Hepatocyte (in vitro differentiated cells): ENCODE results near the gene TAF8. TPM values are rescaled to one million over a fixed set of nuclear protein-coding genes. Genes with fewer than 3 reads are reported as not detected.

Source experiments
- DNase-seq: peaks from one replicate; pipeline ENCODE4 v3.0.0-alpha.2; 2016; ENCODE audit warnings: low spot score
- H2AFZ ChIP-seq: fragments of 200-600 bp; sonication (generic); 2 replicates; pipeline ENCODE4 v1.6.0; 2016; ENCODE audit warnings: antibody characterized with exemption, mild to moderate bottlenecking
- H3K27ac ChIP-seq: fragments of 200-600 bp; sonication (generic); 2 replicates; pipeline ENCODE4 v1.5.1; 2016; ENCODE audit warnings: mild to moderate bottlenecking
- H3K27me3 ChIP-seq: fragments of 200-600 bp; sonication (generic); 2 replicates; pipeline ENCODE4 v1.6.1; 2016
- H3K36me3 ChIP-seq: fragments of 200-600 bp; sonication (generic); replicated peaks from 2 replicates; pipeline ENCODE4 v1.5.1; 2016; ENCODE audit warnings: low read depth; ENCODE audit not compliant: insufficient read depth
- H3K4me1 ChIP-seq: fragments of 200-600 bp; sonication (generic); 2 replicates; pipeline ENCODE4 v1.5.1; 2016; ENCODE audit warnings: mild to moderate bottlenecking, moderate library complexity; ENCODE audit not compliant: insufficient read depth
- H3K4me2 ChIP-seq: fragments of 200-600 bp; sonication (generic); 2 replicates; pipeline ENCODE4 v1.6.0; 2016
- H3K4me3 ChIP-seq: fragments of 200-600 bp; sonication (generic); 2 replicates; pipeline ENCODE4 v1.5.1; 2016; ENCODE audit warnings: mild to moderate bottlenecking
- H3K79me2 ChIP-seq: fragments of 200-600 bp; sonication (generic); 2 replicates; pipeline ENCODE4 v1.6.0; 2017; ENCODE audit warnings: mild to moderate bottlenecking
- H3K9me2 ChIP-seq: fragments of 200-600 bp; sonication (generic); replicated peaks from 2 replicates; pipeline ENCODE4 v1.6.0; 2017; ENCODE audit warnings: mild to moderate bottlenecking; ENCODE audit not compliant: insufficient read depth
- H3K9me3 ChIP-seq: fragments of 200-600 bp; sonication (generic); 2 replicates; pipeline ENCODE4 v1.5.1; 2016; ENCODE audit warnings: low read depth, mild to moderate bottlenecking
- H4K20me1 ChIP-seq: fragments of 200-600 bp; sonication (generic); 2 replicates; pipeline ENCODE4 v1.6.0; 2016; ENCODE audit warnings: mild to moderate bottlenecking; ENCODE audit not compliant: insufficient read depth, poor library complexity, severe bottlenecking
- EZH2 ChIP-seq: fragments of 200-600 bp; sonication (generic); IDR thresholded peaks from 2 replicates; pipeline ENCODE4 v1.6.1; 2016; ENCODE audit warnings: antibody characterized with exemption, mild to moderate bottlenecking, borderline replicate concordance
- EZH2phosphoT487 ChIP-seq: fragments of 200-600 bp; sonication (generic); IDR thresholded peaks from one replicate; pipeline ENCODE4 v1.6.1; 2018; ENCODE audit warnings: antibody characterized with exemption, mild to moderate bottlenecking, low read depth, moderate library complexity; ENCODE audit not compliant: unreplicated experiment, severe bottlenecking
- WGBS: methylation state at CpG from one replicate; pipeline ENCODE4 v1.1.6; 2016; ENCODE audit warnings: low lambda C conversion rate; ENCODE audit errors: missing lambda C conversion rate; 5-methylcytosine and 5-hydroxymethylcytosine counted together
- polyA plus RNA-seq: library from polyadenylated mRNA; unstranded; fragments of >200 nt; fragmentation: Nextera tagmentation; extraction: Ambion mirVana; gene quantifications from 2 replicates; pipeline ENCODE4 v1.2.1, GENCODE V29; 2016
- small RNA-seq: library from RNA; depleted of rRNA; stranded (forward); fragments of <200 nt; gene quantifications from one replicate; pipeline ENCODE3, GENCODE V24; 2014
- total RNA-seq: library from RNA; depleted of rRNA; stranded (reverse); fragments of >200 nt; gene quantifications from 2 replicates; pipeline ENCODE4 v1.2.3, GENCODE V29; 2014
- TF ChIP-seq, protein P1 (sequence below): fragments of 200-600 bp; sonication (generic); IDR thresholded peaks from 2 replicates; pipeline ENCODE4 v1.5.1; 2016; ENCODE audit warnings: antibody characterized with exemption, mild to moderate bottlenecking; ENCODE audit not compliant: poor library complexity

The TAF8 gene
- total and polyA plus RNA-seq, 2 experiments from 2014 or later: 14.0 to 25.1 TPM

DNA sequence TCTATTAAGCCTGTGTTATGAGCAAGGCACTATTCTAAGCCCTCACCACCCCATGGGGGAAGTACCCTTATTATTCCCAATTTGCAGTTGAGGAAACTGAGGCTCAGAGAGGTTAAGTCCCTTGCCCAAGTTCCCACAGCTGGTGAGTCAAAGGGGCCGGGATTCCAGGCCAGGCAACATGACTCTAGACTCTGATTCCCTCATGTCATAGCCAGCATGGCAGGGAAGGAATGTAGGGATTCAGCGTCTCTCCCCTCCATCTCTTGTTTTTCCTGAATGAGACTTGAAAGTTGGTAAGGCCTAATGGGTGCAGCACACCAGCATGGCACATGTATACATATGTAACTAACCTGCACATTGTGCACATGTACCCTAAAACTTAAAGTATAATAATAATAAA, 85.4 kb downstream of the TAF8 start:
- Histone ChIP-seq H3K27me3 (no peaks in the 10 kb centered on the region), H3K4me1 (peaks cover 45% of the 10 kb centered on the region), H3K79me2 (peaks cover 67% of the 10 kb centered on the region), H3K9me2 (no peaks in the 10 kb centered on the region), H2AFZ (no peak overlapping the region), H3K36me3 (no peaks in the 10 kb centered on the region), H3K4me3 (no peak overlapping the region), H3K9me3 (no peaks in the 10 kb centered on the region), H3K4me2 (no peak overlapping the region), H3K27ac (peak overlapping the region; percentile 34), H4K20me1 (no peaks in the 10 kb centered on the region)
- WGBS: 84% methylated on average over 2 of the region's 2 CpGs
- no peak for TF ChIP-seq EZH2phosphoT487
- TF ChIP-seq, protein P1, sequence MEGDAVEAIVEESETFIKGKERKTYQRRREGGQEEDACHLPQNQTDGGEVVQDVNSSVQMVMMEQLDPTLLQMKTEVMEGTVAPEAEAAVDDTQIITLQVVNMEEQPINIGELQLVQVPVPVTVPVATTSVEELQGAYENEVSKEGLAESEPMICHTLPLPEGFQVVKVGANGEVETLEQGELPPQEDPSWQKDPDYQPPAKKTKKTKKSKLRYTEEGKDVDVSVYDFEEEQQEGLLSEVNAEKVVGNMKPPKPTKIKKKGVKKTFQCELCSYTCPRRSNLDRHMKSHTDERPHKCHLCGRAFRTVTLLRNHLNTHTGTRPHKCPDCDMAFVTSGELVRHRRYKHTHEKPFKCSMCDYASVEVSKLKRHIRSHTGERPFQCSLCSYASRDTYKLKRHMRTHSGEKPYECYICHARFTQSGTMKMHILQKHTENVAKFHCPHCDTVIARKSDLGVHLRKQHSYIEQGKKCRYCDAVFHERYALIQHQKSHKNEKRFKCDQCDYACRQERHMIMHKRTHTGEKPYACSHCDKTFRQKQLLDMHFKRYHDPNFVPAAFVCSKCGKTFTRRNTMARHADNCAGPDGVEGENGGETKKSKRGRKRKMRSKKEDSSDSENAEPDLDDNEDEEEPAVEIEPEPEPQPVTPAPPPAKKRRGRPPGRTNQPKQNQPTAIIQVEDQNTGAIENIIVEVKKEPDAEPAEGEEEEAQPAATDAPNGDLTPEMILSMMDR: no peak
- no peak for DNase-seq

- H3K79me2 ChIP-seq: peaks cover 67% of the 10 kb centered on the region
- H3K4me3 ChIP-seq: no peak overlapping the region
- peak overlapping the region; percentile 87 for H3K4me2 ChIP-seq
- peak; percentile 76 for DNase-seq
- H3K9me2 ChIP-seq: no peaks in the 10 kb centered on the region
- no peak overlapping the region for H2AFZ ChIP-seq
- H4K20me1 ChIP-seq: no peaks in the 10 kb centered on the region
- peaks cover 51% of the 10 kb centered on the region for H3K4me1 ChIP-seq
- H3K27ac ChIP-seq: peak overlapping the region; percentile 96
- no peaks in the 10 kb centered on the region for H3K27me3 ChIP-seq
- TF ChIP-seq EZH2phosphoT487 (no peak), EZH2 (no peak)
- TF ChIP-seq, protein P1: peak; percentile 31
- H3K9me3 ChIP-seq: no peaks in the 10 kb centered on the region
- WGBS: 28% methylated on average over 14 of the region's 14 CpGs
- no peaks in the 10 kb centered on the region for H3K36me3 ChIP-seq
Observed at GRCh38 chr6:42136508-42137193, 86.3 kb downstream of the TAF8 start.

Small RNA genes lying within 50 kb of the gene (small RNA-seq; reads per million reads assigned to genes)
- gene RNU6-761P: not detected

Other genes with a start within 250 kb of the TAF8 start
- gene USP49, start 155.1 kb upstream of the TAF8 start, total RNA-seq: 2.2 and 2.4 TPM in 2 replicates
- 1.0 and 3.0 TPM in 2 replicates for gene USP49, start 155.1 kb upstream of the TAF8 start, polyA plus RNA-seq
- 18.1 and 19.2 TPM in 2 replicates for gene MED20, start 129.4 kb upstream of the TAF8 start, total RNA-seq
- 18.1 and 19.8 TPM in 2 replicates for gene MED20, start 129.4 kb upstream of the TAF8 start, polyA plus RNA-seq
- gene BYSL, start 129.0 kb upstream of the TAF8 start, total RNA-seq: 13.9 and 20.7 TPM in 2 replicates
- 16.6 and 28.5 TPM in 2 replicates for gene BYSL, start 129.0 kb upstream of the TAF8 start, polyA plus RNA-seq
- gene CCND3, start 108.7 kb upstream of the TAF8 start, total RNA-seq: 79.3 and 96.8 TPM in 2 replicates
- gene CCND3, start 108.7 kb upstream of the TAF8 start, polyA plus RNA-seq: 134 and 141 TPM in 2 replicates
- gene C6orf132, start 92.1 kb downstream of the TAF8 start, total RNA-seq: 11.6 and 12.5 TPM in 2 replicates
- 9.4 and 10.5 TPM in 2 replicates for gene C6orf132, start 92.1 kb downstream of the TAF8 start, polyA plus RNA-seq
- gene GUCA1A, start 122.8 kb downstream of the TAF8 start, total RNA-seq: 0.43 and 0.92 TPM in 2 replicates
- gene GUCA1A, start 122.8 kb downstream of the TAF8 start, polyA plus RNA-seq: 0.75 and 3.1 TPM in 2 replicates
- gene GUCA1B, start 144.4 kb downstream of the TAF8 start, total RNA-seq: 0.72 and 0.93 TPM in 2 replicates
- 0.41 TPM in 1 of 2 replicates, not detected in the other for gene GUCA1B, start 144.4 kb downstream of the TAF8 start, polyA plus RNA-seq
- gene MRPS10, start 167.3 kb downstream of the TAF8 start, total RNA-seq: 38.6 and 42.8 TPM in 2 replicates
- gene MRPS10, start 167.3 kb downstream of the TAF8 start, polyA plus RNA-seq: 26.8 and 27.7 TPM in 2 replicates